SK-N-MC (cell line): Measurements from ENCODE around the gene TUBB2B.

Source experiments
- EZH2 ChIP-seq: fragments of 200-600 bp; sonication (generic); IDR thresholded peaks from one replicate; pipeline ENCODE4 v1.6.1; 2017; ENCODE audit warnings: antibody characterized with exemption
- FOXP2 ChIP-seq: optimal IDR thresholded peaks from 2 replicates; pipeline ENCODE3; 2011; ENCODE audit warnings: mild to moderate bottlenecking, moderate library complexity; ENCODE audit not compliant: insufficient read depth; ENCODE audit errors: extremely low read length, control extremely low read depth
- POLR2AphosphoS5 ChIP-seq: IDR thresholded peaks from 2 replicates; pipeline ENCODE4 v1.6.1; 2012; ENCODE audit warnings: mild to moderate bottlenecking, low read depth, low read length, borderline replicate concordance

- TF ChIP-seq EZH2 (no peak), POLR2AphosphoS5 (peak; percentile 21; the same call in 1 of the 2 replicates), FOXP2 (no peak)
Observed at GRCh38 chr6:3259491-3259958, 32.1 kb upstream of the TUBB2B start.
